H1 (cell line): Measurements from ENCODE around the gene BCKDHB.

Experiments used
- JUN ChIP-seq: IDR thresholded peaks from 2 replicates; pipeline ENCODE4 v1.6.1; 2011; ENCODE audit warnings: low read depth, mild to moderate bottlenecking, improper control_type of control experiment, low read length
- TF ChIP-seq, protein P1 (sequence below): IDR thresholded peaks from 2 replicates; pipeline ENCODE4 v1.6.1; 2012; ENCODE audit warnings: inconsistent platforms

DNA sequence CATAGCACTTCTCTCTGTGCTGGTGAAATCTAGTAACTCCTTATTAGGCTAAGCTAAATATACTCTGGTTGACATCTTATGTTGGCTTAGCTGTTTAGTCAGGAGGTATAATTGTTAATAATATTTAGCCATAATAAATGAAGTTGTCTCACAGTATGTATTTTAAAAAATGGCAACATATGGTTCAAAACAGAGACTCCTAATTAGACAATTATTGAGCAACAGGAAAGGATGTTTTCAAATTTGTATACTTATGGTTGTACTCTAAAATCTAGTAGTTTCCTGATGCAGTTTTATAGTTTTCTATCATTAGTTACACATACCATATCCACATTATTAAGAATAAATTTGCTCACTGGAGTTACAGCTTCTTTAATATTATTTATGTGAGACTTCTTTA, 150.2 kb downstream of the BCKDHB start:
- TF ChIP-seq, protein P1, sequence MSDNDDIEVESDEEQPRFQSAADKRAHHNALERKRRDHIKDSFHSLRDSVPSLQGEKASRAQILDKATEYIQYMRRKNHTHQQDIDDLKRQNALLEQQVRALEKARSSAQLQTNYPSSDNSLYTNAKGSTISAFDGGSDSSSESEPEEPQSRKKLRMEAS, result no peak
- no peak for TF ChIP-seq JUN
